Measurements from ENCODE around the gene IER3.

The IER3 gene

DNA sequence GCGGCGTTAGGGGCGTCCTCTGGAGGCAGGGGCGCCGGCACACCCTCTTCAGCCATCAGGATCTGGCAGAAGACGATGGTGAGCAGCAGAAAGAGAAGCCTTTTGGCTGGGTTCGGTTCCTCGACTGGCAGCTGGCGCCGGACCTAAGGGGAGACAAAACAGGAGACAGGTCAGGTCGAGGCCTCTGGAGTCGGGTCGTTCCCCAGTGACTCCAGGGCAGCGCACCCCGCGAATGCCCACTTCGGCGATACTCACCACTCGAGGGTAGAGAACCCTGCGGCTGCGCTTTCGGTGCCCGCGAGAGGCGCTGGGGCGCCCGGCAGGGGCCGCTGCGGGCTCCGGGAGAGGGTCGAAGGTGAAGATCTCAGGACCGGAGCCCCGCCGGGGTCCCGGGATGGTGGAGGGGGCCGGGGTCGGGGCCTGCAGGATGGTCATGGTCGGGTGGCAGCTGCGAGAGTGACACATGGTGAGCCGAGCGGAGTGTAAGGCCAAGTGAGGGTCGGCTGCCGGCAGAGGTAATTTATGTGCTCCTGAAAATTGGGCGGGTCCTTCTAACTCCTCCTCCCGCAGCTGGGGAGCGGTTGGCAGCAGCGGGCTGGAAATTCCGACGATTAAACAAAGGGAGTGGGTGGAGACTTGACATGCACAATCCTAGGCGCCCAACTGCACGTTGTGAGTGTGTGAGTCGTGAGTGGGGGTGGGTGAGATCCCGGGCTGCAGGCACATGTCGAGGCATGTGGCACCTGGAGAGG, at the start of gene IER3:
TSS of gene IER3 (minus strand) at position 494 of the 752 bp plus-strand sequence. CDS start at position 465, 29 bp downstream.
- DNase-seq: peak; percentile 22 to 48

DNA sequence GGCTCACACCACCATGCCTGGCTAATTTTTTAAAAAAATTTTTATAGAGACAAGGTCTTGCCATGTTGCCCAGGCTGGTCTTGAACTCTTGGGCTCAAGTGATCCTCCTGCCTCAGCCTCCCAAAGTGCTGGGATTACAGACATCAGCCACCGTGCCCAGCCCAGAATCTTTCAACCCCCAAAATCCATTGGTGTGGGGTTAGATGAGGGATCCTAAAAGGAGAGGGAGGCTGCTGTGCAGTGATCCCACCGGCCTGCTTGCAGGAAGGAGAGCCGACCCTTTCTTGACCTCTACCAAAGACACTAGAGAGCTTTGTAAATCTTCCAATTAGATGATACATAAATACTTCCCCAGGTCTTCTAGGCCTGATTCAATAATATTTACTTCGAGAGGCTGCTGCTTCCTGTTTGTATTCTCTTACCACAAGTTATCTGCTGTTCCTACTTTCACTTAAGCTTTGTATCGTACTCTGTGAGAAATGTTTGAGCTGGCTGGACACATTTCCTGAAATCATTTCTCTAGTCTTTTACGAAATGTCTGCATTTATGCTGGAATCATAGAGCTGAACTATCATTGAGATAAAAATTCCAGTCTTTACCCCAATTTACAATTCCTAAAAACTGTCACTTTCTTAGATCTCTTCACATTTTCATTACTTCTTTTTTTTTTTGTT, 49.3 kb upstream of the IER3 start:
- no peak for DNase-seq

DNA sequence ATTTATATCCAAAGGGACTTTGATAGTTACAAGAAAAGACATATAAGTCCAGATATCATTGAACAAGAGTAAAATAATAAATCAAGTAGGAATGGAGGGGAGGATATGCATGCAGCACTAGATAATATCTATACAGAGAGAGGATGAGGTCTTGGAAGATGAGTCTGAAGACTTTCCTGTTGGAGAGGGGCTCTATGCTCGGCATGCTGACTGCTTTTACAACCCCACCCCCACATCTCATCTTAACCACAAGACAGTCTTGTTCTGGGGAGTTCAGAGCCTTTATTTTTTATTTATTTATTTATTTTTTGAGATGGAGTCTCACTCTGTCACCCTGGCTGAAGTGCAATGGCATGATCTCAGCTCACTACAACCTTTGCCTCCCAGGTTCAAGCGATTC, 48.4 kb upstream of the IER3 start:
- DNase-seq: no peak

DNA sequence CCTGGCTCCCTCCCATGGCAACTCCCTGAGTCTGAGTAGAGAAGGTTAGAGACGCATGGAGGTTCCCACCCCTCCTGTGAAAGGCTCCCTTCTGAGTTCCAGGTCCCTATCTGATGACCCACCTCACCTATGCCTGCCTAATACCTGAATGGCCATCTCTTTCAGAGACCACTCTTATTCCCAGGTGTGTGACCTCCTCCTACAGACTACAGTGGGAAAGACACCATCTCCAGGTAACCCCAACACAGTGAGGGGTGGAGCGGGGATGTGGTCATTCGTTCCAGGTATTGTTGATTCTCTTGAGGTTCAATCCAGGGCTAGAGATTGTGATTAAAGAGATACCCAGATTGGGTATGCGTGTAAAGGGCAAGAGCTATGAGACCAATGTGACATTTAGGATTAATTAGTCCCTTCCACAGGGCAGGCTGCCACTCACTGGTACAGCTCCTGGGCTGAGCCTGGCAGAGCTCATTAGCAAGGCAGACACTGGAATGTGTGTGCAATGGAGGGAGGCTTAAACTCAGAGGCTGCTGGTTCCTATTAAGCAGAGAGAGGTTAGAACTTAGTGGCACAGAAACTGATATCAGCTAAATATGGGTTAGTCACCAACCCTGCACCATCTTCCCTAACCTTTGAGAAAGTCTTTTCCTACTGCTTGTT, 46.5 kb upstream of the IER3 start:
- DNase-seq: no peak

DNA sequence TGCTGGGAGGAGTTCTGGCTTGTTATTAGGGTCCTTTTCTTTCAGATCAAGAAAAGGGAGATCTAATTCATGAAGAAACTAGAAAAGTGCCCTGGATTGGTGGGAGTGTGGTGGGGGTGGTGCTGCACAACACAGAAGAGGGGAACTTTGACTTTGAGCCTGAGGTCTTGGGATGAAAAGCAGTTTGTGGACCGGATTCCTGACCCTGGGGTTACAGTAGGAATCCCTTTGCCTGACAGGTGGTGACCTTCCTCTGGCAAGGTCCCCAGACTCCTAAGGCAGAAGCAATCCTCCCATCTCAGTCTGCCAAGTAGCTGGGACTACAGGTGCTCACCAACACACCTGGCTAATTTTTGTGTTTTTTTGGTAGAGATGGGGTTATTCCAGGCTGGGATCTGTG, 45.3 kb upstream of the IER3 start:
- no peak for DNase-seq

DNA sequence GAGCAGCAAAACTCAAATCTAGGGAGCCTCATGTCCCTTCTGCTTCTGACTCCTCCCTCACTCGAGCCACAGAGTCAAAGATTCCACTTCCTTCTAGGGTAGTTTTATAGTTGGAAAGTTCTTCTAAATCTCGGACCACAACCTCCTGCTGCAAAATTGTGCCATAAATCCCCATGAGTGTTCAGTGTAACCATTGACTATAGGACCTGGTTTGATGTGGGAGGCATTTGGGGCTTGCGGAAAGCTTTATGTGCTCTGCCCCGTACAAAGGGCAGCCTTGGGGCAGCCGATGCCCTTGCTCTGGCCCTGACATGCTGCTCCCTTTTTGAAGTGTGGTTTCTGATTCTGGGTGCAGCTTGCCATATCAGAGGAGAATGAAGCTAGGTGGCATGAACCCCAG, 43.6 kb upstream of the IER3 start:
- DNase-seq: no peak

- DNase-seq: no peak
Observed at GRCh38 chr6:30782425-30783014, 38.2 kb upstream of the IER3 start.

GRCh38 chr6:30781743-30782424, 37.5 kb upstream of the IER3 start:
- peak; percentile 27 to 37 for DNase-seq

GRCh38 chr6:30781395-30781742, 37.0 kb upstream of the IER3 start:
- DNase-seq: no peak

- no peak for DNase-seq
Observed at GRCh38 chr6:30780642-30780920, 36.2 kb upstream of the IER3 start.

GRCh38 chr6:30779850-30780641, 35.7 kb upstream of the IER3 start:
- DNase-seq: no peak

DNA sequence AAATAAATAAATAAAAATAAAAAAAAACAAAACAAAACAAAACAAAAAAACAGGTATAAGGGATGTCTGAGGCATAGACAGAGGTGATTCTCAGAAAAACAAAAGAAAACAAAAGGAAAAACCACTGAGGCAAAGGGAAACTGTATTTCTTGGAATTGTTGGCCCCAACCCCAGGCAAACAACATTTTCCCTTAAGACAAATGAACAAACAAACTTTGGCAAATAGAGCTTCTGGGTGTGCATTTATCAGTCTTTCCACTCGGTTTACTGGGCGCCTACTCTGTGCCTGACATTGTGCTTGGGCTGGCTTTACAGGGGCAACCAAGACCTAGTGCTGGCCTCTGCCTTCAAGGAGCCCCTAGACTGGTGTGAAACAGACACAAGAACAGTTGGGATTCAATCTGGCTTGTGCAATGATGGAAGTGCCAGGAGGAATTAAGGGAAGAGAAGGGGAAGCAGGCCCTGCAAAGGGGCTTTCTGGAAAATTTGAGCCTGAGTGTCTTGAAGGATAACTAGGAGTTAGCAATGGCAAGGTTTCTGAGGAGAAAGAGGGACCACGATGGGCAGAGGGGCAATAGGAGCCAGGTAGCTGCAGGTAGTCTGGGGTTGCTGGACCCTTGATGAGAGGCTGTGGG, 33.8 kb upstream of the IER3 start:
- DNase-seq: no peak

DNA sequence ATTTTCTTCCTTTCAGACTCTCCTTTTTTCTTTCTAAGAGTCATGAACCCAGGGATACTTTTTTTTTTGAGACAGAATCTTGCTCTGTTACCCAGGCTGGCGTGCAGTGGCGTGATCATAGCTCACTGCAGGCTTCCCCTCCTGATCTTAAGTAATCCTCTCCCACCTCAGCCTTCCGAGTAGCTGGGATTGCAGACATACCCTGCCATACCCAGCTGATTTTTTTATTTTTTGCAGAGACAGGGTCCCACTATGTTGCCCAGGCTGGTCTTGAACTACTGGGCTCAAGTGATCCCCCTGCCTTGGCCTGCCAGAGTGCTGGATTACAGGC, 32.8 kb upstream of the IER3 start:
- DNase-seq: no peak

DNA sequence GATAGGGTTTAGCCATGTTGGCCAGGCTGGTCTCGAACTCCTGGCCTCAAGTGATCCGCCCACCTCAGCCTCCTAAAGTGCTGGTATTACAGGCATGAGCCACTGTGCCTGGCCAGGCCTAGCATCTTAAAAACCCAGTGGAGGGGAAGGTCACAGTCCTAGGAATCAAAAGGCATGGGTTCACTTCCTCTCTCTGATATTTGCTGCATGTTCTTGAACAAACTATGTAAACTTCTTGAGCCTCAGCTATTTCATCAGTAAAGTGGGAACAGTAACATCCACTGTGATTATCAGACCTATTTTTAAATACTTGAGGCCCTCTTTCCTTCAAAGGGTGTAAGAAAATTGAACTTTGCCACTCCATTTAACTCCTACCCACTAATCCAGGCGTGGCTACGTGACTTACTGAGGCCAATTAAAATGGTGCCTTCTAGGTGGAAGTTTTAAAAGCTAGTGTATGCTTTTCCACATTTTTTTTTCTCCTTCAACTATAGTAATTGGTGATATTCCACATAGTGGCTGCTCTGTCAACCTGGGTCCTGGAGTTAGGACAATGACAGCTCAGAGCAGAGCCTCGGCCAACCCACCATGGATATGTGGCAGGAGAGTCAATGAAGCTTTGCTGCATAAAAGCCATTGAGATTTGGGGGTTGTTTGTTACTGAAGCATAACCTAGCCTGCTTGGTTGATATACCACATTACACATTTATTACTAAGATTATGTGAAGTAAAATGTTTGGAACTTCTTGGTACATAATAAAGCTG, 32.2 kb upstream of the IER3 start:
- no peak for DNase-seq

- DNase-seq: no peak
Observed at GRCh38 chr6:30775104-30775503, 30.8 kb upstream of the IER3 start.

GRCh38 chr6:30774701-30775100, 30.4 kb upstream of the IER3 start:
- no peak for DNase-seq

- no peak for DNase-seq
Observed at GRCh38 chr6:30770592-30770991, 26.2 kb upstream of the IER3 start.

DNA sequence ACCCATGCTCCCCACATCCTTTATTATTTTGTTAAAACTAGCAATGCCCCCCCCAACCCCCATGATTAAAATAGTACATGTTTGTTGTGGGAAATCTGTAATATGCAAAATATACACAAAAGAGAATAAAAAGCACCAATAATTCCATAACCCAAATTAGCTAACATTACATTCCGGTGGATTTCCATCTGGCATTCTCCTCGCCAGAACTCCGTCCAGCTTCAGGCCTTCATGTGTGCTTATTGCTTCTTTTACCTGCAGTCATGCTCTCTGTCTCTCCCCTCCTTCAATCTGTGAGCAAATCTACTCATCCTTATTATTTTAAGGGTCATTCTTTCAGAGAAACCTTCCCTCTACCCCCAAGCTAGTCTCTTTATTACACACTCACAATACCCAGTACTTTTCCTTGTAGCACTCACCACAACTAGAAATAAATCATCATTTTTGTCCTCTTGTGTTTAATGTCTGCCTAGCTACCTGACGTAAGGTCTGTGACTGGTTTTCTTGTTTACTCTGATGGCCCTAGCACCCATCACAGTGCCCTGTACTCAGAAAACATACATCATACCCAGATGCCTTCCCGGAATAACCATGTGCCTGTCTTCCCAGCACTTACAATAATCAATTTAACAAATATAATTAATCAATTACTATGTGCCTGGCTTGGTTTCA, 25.6 kb upstream of the IER3 start:
- no peak for DNase-seq

DNA sequence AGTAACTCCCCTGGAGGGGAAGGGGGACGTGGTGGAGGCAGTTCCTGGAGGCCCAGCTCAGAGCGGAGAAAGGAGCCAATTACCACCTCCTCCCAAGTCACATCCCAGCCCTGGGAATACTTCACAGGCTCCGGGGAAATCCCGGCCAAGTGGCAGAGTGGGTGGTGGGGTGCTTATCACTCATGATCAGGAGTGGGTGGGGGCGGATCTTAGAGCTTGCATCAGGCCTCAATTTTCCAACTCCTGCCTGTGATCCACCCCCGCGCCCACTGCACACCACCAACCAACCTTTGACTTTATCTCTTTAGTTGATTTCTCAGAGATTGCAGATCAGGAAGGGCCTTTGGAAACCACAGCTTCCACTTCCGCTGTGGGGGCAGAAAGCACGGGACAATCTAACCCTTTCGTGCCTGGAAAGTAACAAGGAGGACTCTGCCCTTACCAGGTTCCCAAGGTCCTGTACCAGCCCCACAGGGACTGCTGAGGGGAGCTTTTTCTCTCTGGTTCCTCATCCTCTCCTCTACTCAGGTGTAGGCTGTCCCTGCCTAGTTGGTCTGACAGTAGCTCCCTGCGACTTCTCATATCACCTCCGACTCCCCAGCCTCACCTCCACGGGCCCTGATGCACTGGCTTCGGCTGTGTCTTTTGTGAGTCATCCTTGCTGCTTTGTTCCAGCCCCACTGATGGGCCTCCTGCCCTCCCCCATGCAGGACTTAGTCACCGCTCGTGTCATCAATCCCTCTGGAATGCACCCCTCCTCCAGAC, 24.9 kb upstream of the IER3 start:
- DNase-seq: no peak

DNA sequence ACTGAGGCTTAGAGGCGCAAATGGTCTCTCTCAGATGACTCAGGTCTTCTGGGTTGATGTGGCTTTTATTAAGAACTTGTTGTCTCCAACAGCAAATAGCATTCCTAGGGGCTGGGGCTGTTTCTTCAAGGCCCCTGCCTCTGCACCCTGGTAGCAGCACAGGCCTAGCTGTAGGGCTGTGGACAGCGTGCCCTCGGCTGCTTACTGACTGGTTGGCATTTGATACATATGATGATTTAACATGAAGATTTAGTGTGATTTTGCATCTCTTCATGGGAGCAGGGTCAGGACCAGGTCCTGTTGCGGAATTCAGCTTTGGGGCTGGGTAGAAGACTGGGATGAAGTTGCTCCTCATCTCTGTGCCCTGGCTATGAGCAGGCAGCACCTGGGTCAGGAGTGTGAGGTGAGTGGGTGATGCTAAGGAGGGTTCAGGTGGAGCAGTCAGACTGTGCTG, 24.3 kb upstream of the IER3 start:
- DNase-seq: no peak

Measured in NCI-H187 (cell line).